Adipose tissue (tissue), 3 donors: ENCODE results near the gene RARRES2. TPM values are rescaled to one million over a fixed set of nuclear protein-coding genes. Genes with fewer than 3 reads are reported as not detected.
"Not testable (repeated sequence)": the region's sequence is repeated elsewhere in the genome, so short reads cannot be mapped to it uniquely, and the experiment has no call there.

Experiments used
- H3K27ac ChIP-seq: one replicate; pipeline ENCODE4 v1.5.1; 2013; ENCODE audit warnings: low read depth, low read length
- WGBS, 3 donors: extraction: QIAGEN DNeasy Blood & Tissue Kit; methylation state at CpG; one replicate each; pipeline ENCODE4 v1.1.7; 2013; 5-methylcytosine and 5-hydroxymethylcytosine counted together
- polyA plus RNA-seq, 3 donors: library from polyadenylated mRNA; stranded (reverse); fragments of 200-250 nt; gene quantifications; one replicate each; pipeline ENCODE4 v1.2.3, GENCODE V29; 2013
- donor health status: healthy with polysubstance abuse.
- donor health status: Bipolar disorder and iron deficiency.
- donor health status: healthy.

RARRES2 gene
- polyA plus RNA-seq, 3 donors = 206 to 478 (median 353) TPM

DNA sequence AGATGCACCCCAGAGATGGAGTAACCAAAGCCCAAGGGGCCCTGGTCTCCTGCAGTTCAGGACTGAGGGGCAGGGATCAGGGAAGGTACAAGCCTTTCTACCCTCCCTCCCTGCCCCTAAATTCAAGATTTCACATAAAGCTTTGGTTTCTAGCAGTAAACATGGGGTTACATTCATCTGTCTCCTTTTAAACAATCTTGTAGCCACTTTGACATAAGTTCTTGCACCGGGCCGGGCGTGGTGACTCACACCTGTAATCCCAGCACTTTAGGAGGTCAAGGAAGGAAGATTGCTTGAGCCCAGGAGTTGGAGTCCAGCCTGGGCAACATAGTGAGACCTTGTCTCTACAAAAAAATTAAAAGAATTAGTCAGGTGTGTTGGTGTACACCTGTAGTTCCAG, 14.1 kb downstream of the RARRES2 start:
- no peak overlapping the region for H3K27ac ChIP-seq
- 93 to 99% (median 96%) methylated on average over 3 of the region's 3 CpGs for WGBS, 3 donors

DNA sequence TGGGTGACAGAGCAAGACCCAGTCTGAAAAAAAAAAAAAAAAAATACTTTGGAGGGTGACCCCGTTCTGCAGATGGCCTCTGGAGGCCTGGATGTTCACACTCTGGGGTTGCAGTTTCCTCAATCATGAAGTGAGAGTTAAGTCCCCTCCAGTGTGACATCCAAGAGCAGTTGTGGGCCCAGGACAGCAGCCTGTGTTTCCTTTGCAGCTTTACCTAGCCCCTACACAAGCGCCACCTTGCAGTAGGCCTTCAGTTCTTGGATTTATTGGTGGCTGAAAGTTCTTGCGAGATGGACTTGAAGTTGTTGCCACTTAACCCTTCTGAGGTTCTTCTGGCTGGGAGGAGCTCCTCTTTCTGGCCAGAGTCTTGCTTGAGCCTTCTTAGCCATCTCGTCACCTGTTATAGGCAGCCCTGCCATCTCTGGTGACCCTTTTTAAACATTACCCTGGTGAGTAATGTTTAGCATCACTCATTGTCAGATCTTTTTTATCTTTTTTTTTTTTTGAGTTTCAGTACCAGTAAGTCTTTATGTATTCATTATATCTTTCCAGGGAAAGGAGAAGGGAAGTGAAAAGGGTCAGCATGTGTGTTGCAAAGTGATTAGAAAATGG, 14.7 kb downstream of the RARRES2 start:
- no peak overlapping the region for H3K27ac ChIP-seq
- WGBS, 3 donors = 80 to 96% (median 91%) methylated on average over 4 of the region's 4 CpGs

DNA sequence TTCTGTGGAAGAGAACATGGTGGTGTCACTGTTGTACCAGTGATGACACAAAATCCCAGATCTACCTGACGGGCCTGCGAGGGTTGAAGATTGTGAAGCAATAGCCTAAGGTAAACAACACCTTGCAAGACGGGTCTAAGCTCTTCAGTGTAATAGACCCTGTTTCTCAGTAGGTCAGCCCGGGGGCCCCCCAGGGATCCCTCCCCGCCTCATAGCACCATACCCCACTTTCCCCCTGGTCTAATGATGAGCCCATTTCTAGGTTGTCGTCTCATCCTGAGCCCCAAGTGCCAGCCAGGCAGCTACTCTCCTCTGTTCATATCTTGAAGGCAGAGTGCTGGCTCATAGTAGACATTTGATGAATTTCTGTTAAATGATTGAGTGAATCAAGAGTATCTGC, 15.5 kb downstream of the RARRES2 start:
- H3K27ac ChIP-seq = no peak overlapping the region
- WGBS, 3 donors = 85 to 89% (median 86%) methylated on average over 6 of the region's 6 CpGs

DNA sequence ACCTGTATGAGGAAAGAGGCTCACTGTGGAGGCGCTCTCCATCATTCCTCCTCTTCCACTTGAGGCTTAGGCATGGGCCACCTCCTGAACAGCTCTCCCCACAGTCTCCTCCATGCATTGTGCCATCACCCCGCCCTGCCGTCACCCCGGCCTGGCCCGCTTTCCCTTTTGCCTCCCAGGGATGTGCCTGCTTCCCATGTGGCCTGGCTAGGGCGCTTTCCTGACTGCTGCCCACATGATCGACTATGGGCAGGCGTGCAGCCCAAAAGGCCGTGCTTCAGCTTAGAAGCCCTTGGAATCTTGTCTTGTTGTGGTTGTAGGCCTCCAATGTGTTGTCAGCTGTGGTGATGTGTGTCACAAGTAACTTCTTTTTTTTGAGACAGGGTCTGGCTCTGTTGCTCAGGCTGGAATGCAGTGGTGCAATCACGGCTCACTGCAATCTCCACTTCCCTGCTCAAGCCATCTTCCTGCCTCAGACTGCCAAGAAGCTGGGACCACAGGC, 16.3 kb downstream of the RARRES2 start:
- H3K27ac ChIP-seq = no peak overlapping the region
- 55 to 94% (median 58%) methylated on average over 10 of the region's 10 CpGs for WGBS, 3 donors

DNA sequence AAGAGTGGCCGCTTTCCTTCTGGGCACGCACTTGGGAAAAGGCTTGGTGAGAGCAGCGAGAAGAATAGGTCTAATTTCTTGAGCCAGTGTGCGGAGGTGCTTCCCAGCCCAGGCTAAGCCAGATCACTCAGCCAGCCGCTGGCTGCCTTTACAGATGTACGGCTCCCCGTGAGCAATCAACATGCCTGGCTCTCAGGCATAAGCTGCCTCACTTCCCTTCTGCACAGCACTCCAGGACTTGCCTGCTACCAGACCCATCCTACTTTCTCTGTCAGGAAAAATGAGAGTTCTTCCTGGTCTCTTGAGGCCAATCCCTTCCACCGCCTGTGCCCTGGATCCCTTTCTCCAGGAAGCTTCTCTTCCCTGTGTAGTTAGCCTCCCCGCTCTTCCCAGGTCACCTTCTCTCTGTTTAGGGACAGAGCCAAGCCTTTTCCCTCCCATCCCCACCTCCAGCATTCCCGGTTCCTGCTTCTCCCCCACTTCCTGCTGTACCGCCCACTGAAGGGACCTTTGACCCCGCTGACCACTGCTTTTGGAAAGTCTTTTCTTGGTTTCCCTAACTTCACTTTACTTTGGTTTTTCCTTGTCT, 17.0 kb downstream of the RARRES2 start:
- 33 to 60% (median 56%) methylated on average over 12 of the region's 12 CpGs for WGBS, 3 donors
- H3K27ac ChIP-seq = no peak overlapping the region

DNA sequence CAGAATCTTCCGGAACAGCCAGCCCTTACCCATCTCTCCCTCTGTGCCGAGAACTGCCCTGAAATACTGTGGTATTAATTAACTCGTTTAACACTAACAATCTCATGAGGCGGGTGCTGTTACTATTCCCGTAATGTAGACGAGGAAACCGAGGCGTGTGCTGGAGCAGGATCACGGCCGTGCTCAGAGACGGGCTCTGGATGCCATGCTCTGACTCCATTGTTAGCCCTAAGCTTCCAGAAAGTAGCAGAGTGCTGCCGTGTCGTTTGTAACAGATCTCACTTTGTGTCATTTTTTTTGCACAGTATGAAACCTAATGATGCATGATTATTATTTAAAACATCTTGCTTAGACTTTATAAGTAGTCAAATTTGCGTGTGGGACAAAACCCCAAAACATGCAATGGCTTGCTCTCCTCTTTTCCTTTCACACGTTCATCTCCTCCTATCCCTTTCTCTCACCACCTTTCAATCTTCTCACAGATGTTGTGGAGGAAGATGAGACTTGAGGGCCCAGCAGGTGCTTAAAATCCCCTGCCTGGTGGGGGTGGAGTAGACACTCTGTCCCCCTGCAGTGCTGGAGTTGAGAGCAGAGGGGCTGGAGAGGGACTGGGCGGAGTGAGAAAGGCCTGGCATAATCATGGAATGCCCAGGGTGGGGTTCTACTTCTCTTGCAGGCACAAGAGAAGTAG, 17.6 kb downstream of the RARRES2 start:
- H3K27ac ChIP-seq = no peak overlapping the region
- whole genome bisulfite sequencing, 3 donors = 14 to 23% (median 20%) methylated on average over 16 of the region's 16 CpGs

DNA sequence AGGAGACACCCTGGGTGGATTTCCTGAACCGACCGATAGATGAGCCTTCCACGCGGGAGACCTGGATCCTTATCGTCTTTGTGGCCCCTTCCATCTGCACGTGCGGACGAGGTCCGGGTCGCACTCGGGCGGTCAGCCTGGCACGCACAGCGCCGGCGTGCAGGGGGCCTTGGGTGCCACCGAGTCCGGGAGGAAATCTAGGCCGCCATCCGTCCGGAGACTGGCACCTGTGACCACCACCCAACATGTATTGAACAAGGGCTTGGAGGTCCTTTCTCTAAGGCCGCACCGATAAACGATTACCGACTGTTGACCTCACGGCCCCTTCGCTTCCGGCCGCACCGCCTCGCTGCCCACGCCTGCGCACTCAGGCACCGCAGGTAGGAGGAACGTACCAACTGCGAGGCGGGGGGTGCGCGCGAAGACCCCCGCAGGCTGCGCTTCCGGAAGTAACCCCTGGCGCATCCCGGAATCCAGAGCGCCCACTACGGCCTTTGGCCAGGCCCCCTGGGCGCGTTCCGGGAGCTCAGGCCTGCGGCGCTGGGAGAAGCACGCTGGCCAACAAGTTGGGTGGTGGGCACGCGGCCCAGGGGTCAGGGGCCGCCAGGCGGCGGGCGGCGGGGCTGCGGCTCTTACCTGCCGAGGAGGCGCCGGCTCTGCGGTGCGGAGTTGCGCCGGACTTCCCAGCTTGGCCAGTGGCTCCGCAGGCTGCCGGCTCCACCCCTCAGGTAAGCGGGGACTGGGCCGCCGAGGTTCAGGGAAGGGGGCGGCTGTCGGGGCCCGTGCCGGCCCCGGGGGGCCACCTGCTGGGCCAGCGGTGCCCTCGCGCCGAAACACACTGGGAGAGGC, 18.4 kb downstream of the RARRES2 start, which contains the start of the genes ACTR3C and LRRC61:
TSS of gene ACTR3C (minus strand) at position 713 of the 849 bp plus-strand sequence. CDS start 28,249 bp downstream, outside the sequence.
TSS of gene LRRC61 (plus strand) at position 523 of the 849 bp plus-strand sequence. CDS start 13,507 bp downstream, outside the sequence.
- 2 to 8% (median 5%) methylated on average over 79 to 82 of the region's 82 CpGs for WGBS, 3 donors
- no peak within 1 kb of the TSS for H3K27ac ChIP-seq

DNA sequence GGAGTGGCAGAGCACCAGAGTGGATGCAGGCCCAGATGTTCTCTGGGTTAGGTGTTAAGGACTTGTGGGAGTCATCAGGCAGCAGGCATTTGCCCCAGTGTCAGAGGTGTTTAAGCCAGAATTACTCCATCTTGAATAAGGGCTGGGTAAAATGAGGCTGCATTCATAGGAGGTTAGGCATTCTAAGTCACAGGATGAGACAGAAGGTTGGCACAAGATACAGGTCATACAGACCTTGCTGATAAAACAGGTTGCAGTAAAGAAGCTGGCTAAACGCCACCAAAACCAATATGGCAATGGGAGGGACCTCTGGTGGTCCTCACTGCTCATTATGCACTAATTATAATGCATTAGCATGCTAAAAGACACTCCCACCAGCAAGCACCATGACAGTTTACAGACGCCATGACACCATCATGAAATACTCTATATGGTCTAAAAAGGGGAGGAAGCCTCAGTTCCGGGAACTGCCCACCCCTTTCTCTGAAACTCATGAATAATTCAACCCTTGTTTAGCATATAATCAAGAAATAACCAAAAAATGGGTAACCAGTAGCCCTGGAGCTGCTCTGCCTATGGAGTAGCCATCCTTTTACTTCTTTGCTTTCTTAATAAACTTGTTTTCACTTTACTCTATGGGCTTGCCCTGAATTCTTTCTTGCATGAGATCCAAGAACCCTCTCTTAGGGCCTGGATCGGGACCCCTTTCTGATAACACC, 19.2 kb downstream of the RARRES2 start:
- WGBS, 3 donors = 38 to 78% (median 77%) methylated on average over 4 of the region's 4 CpGs
- H3K27ac ChIP-seq = no peak overlapping the region

DNA sequence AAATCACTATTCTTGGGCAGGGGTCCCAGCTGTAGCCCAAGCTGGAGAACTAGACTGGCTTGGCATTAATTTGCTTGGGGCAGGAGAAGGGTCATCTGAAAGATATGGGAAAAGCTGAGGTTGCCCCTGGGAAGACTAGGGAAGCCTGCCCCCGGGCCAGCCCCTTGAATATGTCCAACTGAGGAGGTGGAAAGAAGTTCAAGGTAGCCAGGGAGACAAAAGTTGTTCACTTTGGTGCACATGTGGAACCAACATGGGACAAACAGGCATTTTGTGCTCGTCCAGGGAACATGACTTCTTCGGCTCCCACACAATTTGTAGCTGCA, 19.7 kb downstream of the RARRES2 start:
- no peak overlapping the region for H3K27ac ChIP-seq
- WGBS, 3 donors = 76 to 98% (median 96%) methylated on average over 3 of the region's 3 CpGs

DNA sequence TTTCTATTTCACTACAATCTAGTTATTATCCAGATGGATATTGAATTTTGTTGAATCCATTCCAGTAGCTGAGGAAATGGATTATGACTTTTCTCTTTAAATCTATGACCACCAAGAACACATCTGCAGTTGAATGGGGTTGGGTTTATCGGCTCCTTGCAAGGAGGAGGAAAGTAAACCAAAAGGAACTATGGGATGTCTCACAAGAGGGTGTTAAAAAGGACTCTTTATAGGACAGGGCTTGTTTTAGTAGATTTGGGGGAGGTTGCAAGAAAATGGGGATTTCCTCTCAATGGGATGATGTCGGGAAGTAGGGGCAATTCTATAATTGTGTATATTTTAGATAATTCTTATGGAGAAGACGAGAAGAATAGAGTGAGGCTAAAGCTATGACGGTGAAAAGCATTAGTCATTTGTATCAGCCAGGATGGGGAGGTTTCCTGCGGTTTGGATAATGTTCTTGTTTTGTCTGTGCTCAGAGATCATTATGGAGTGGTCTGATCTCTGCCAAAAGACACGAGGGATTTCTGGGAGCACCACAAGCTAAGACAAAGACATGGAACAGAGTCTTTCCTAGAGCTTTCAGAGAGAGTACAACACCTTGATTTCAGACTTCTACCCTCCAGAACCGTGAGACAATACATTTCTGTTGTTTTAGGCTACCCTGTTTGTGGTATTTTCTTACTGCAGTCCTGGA, 23.5 kb downstream of the RARRES2 start:
- no peak overlapping the region for H3K27ac ChIP-seq
- 55 to 66% (median 59%) methylated on average over 7 of the region's 7 CpGs for WGBS, 3 donors

DNA sequence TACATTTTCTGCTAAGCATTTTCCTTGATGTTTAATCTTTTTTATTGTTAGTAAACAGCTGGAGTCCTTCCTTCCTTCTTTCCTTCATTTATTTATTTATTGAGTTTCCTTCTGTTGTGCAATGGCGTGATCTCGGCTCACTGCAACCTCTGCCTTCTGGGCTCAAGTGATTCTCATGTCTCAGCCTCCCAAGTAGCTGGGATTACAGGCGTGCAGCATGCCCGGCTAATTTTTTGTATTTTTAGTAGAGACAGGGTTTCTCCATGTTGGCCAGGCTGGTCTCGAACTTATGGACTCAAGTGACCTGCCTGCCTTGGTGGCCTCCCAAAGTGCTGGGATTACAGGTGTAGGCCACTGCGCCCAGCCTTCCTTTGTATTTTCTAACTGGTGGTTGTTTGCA, 24.4 kb downstream of the RARRES2 start:
- H3K27ac ChIP-seq = not testable (repeated sequence)
- WGBS, 3 donors = 75 to 93% (median 84%) methylated on average over 6 of the region's 6 CpGs

DNA sequence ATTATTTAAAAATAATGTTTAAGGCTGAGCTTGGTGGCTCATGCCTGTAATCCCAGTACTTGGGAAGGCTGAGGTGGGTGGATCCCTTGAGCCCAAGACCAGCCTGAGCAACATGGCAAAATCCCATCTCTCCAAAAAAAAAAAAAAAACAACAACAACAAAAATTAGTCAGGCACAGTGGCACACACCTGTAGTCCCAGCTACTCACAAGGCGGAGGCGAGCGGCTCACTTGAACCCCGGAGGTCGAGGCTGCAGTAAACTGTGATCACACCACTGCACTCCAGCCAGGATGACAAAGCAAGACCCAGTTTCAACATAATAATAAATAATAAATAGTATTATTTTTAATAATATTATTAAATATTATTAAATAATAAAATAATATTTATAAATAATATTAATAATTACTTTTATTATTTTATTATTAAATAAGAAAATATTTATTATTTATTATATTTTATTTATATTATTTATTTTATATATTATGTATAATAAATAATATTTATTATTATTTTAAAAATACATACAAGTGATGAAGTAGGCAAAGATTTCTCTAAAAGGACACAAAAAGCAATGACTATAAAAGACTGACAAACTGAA, 26.7 kb downstream of the RARRES2 start:
- 84 to 97% (median 88%) methylated on average over 5 of the region's 5 CpGs for WGBS, 3 donors
- H3K27ac ChIP-seq = no peak overlapping the region

DNA sequence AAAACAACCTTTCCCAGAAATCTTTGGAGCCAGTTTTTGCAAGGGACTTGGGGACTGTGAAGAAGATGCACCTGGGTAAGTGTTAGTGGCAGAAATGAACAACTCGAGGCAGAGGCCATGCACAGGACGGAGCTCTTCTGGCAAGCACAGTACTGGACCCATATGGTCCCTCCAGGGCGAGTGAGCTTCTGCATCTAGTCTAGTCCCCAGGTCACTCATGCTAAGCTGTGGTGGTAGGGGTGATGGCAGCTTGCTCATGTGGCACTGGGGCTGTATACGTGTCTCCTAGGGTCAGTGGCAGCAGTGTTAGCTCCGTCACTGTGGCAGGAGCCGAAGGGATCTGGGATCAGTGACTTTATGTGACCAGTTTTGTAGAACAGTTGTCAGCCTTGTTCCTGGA, 27.6 kb downstream of the RARRES2 start:
- WGBS, 3 donors = 89 to 94% (median 93%) methylated on average over 6 of the region's 6 CpGs
- no peak overlapping the region for H3K27ac ChIP-seq

DNA sequence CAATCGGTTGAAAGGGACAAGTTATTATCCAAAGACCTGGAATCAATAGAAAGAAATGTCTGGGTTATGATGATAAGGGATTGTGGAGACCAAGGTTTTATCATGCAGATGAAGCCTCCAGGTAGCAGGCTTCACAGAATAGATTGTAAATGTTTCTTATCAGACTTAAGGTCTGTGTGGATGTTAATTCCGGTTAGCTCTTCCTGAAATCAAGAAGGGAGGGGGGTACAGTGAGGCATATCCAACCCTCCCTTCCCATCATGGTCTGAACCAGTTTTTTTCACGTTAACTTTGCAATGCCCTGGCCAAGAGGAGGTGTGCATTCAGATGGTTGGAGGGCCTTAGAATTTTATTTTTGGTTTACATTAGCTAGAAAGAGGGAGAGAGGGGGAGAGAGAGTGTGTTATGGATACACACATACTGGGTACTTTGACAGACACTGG, 28.0 kb downstream of the RARRES2 start:
- WGBS, 3 donors = 47 to 87% (median 86%) methylated on average over 3 of the region's 3 CpGs
- no peak overlapping the region for H3K27ac ChIP-seq

DNA sequence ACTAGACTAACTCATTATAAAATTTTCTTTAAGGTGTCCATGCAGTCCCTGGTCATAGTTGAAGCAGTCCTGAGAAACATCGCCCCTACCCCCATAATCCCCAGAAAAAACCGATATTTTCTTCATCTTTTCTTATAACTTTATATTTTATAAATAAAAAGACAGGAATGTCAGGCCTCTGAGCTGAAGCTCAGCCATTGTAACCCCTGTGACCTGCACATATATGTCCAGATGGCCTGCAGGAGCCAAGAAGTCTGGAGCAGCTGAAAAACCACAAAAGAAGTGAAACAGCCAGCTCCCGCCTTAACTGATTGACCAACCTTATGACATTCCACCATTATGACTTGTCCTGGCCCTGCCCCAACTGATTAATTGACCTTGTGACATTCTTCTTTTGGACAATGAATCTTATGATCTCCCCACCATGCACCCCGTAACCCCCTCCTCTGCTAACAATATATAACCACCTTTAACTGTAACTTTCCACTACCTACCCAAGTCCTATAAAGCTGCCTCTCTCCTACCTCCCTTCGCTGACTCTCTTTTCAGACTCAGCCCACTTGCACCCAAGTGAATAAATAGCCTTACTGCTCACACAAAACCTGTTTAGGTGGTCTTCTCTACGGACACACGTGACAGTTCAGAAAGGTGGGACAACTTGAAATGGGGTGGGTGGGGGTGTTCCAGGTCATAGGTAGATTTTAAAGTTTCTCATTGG, 28.6 kb downstream of the RARRES2 start:
- not testable (repeated sequence) for H3K27ac ChIP-seq
- 82 to 88% (median 88%) methylated on average over 7 of the region's 7 CpGs for WGBS, 3 donors

DNA sequence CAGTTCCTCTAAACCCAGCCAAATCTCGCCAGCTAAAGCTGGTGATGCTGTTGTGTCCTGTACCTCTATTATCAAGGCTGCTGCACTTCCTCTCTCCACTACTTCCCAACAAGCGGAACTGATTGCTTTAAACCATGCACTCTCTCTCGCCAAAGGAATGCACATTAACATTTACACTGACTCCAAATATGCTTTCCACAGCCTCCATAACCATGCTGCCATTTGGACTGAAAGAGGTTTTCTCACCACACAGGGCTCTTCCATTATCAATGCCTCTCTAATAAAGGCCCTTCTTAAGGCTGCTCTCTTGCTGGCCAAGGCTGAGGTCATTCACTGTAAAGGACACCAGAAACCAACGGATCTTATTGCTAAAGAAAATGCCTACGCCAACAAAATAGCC, 29.7 kb downstream of the RARRES2 start:
- WGBS, 3 donors = 77 to 85% (median 83%) methylated on average over 5 of the region's 5 CpGs
- no peak overlapping the region for H3K27ac ChIP-seq

DNA sequence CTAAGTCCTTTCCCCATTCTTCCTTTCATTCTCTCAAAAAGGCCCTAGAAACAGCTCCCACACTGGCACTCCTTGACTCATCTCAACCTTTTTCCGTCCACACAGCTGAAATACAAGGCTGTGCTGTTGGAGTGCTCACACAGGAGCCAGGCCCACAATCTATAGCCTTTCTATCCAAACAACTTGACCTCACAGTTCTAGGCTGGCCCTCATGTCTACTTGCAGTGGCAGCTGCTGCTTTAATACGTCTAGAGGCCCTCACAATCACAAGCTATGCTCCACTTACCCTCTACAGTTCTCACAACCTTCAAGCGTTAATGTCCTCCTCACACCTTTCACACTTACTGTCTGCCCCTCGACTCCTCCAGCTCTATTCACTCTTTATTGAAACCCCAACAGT, 30.3 kb downstream of the RARRES2 start:
- H3K27ac ChIP-seq = no peak overlapping the region
- 82 to 96% (median 91%) methylated on average over 4 of the region's 4 CpGs for WGBS, 3 donors
